Endothelial cell (in vitro differentiated cells): ENCODE results near the gene PTPRT. TPM values are rescaled to one million over a fixed set of nuclear protein-coding genes. Genes with fewer than 3 reads are reported as not detected.

Experiments used
- DNase-seq: peaks from one replicate; pipeline ENCODE4 v3.0.0; 2021; ENCODE audit warnings: low spot score
- H3K27ac Mint-ChIP-seq: one replicate; pipeline ENCODE4 v1.8.0; 2021; ENCODE audit warnings: mixed read lengths, inconsistent platforms; ENCODE audit not compliant: unreplicated experiment
- H3K27me3 Mint-ChIP-seq: one replicate; pipeline ENCODE4 v1.8.0; 2021; ENCODE audit warnings: mild to moderate bottlenecking, moderate library complexity, mixed read lengths, inconsistent platforms; ENCODE audit not compliant: unreplicated experiment
- H3K36me3 Mint-ChIP-seq: one replicate; pipeline ENCODE4 v1.8.0; 2021; ENCODE audit warnings: mild to moderate bottlenecking, low read depth, mixed read lengths, inconsistent platforms; ENCODE audit not compliant: unreplicated experiment
- H3K4me1 Mint-ChIP-seq: one replicate; pipeline ENCODE4 v1.8.0; 2021; ENCODE audit warnings: mild to moderate bottlenecking, mixed read lengths, inconsistent platforms; ENCODE audit not compliant: unreplicated experiment
- H3K4me3 Mint-ChIP-seq: one replicate; pipeline ENCODE4 v1.8.0; 2021; ENCODE audit warnings: mild to moderate bottlenecking, mixed read lengths, inconsistent platforms; ENCODE audit not compliant: unreplicated experiment
- H3K9me3 Mint-ChIP-seq: one replicate; pipeline ENCODE4 v1.8.0; 2021; ENCODE audit warnings: mixed read lengths, inconsistent platforms; ENCODE audit not compliant: unreplicated experiment
- total RNA-seq: library from RNA; stranded (reverse); fragmentation: NEBNext Ultra II Directional; extraction: Animal tissue kit (Norgen Biotek cat#: 25700); gene quantifications from one replicate; pipeline ENCODE4 v1.2.1, GENCODE V29; 2021; ENCODE audit not compliant: unreplicated experiment
- TF ChIP-seq, protein P1 (sequence below): fragments of 200-600 bp; sonication (generic); IDR thresholded peaks from one replicate; pipeline ENCODE4 v1.5.0; 2021; ENCODE audit warnings: antibody characterized with exemption; ENCODE audit not compliant: unreplicated experiment

The PTPRT gene
- total RNA-seq, 1 donor from 2014 or later = 0.10 TPM

DNA sequence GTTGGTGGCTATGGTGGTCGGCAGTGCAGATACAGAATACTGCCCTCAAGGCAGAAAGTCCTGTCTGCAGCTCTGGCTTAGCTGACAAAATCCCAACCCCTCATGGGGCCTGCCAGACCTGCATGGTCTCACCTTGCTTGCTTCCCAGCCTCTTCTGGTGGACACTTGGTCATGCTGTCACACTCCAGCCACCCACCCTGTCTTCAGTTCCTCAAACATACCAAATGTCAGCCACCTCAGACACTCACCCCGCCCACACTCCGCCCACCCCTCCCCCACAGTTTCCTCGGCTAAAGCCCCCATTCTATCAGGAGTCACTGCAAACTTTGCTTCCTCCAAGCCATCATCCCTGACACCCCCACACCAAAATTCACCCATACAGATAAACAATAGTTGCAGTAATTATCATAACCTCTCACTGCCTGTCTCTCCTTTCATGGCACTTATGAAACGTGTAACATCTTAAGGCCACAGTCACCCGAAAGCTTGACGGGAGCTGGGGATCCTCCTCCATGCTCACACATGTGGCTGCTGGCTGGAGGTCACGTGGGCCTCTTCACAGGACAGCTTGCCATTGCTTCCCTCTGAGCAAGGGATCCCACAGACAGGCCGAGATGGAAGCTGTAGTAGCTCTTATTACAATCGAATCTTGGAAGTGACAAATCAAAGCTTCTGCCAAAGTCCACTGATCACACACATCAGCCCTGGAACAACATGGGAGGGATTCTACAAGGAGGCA, 202.2 kb downstream of the PTPRT start:
- no peak overlapping the region for H3K27ac Mint-ChIP-seq
- H3K27me3 Mint-ChIP-seq = peaks cover 2% of the 10 kb centered on the region
- no peak overlapping the region for H3K4me3 Mint-ChIP-seq
- no peak for DNase-seq
- H3K9me3 Mint-ChIP-seq = peaks cover 55% of the 10 kb centered on the region
- TF ChIP-seq, protein P1, sequence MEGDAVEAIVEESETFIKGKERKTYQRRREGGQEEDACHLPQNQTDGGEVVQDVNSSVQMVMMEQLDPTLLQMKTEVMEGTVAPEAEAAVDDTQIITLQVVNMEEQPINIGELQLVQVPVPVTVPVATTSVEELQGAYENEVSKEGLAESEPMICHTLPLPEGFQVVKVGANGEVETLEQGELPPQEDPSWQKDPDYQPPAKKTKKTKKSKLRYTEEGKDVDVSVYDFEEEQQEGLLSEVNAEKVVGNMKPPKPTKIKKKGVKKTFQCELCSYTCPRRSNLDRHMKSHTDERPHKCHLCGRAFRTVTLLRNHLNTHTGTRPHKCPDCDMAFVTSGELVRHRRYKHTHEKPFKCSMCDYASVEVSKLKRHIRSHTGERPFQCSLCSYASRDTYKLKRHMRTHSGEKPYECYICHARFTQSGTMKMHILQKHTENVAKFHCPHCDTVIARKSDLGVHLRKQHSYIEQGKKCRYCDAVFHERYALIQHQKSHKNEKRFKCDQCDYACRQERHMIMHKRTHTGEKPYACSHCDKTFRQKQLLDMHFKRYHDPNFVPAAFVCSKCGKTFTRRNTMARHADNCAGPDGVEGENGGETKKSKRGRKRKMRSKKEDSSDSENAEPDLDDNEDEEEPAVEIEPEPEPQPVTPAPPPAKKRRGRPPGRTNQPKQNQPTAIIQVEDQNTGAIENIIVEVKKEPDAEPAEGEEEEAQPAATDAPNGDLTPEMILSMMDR = no peak
- H3K4me1 Mint-ChIP-seq = no peaks in the 10 kb centered on the region
- peaks cover 18% of the 10 kb centered on the region for H3K36me3 Mint-ChIP-seq

GRCh38 chr20:42986143-42986773, 203.4 kb downstream of the PTPRT start:
- peaks cover 55% of the 10 kb centered on the region for H3K9me3 Mint-ChIP-seq
- no peak for DNase-seq
- H3K36me3 Mint-ChIP-seq = peaks cover 18% of the 10 kb centered on the region
- peaks cover 2% of the 10 kb centered on the region for H3K27me3 Mint-ChIP-seq
- H3K27ac Mint-ChIP-seq = no peak overlapping the region
- TF ChIP-seq, protein P1 = no peak
- H3K4me3 Mint-ChIP-seq = no peak overlapping the region
- no peaks in the 10 kb centered on the region for H3K4me1 Mint-ChIP-seq

DNA sequence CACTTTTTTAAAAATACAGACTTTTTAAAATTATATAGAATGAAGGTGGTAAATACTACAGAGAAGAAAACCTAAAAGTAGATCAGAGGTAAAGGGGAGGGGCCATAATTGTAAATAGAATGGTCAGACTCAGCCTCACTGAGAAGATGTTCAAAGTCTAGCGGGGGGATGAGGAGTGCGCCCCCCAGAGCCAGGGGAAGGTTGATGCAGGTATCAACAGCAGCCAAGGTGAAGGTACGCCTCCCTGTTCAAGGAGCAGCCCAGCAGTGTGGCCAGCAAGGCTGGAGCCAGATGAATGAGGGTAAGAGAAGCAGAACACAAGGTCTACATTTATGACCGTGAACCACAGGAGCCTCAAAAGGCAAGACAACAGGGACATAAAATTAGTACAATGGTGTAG, 204.1 kb downstream of the PTPRT start:
- DNase-seq = no peak
- H3K4me1 Mint-ChIP-seq = no peaks in the 10 kb centered on the region
- TF ChIP-seq, protein P1 = no peak
- no peak overlapping the region for H3K4me3 Mint-ChIP-seq
- no peak overlapping the region for H3K27ac Mint-ChIP-seq
- peaks cover 52% of the 10 kb centered on the region for H3K9me3 Mint-ChIP-seq
- H3K27me3 Mint-ChIP-seq = peaks cover 2% of the 10 kb centered on the region
- peaks cover 18% of the 10 kb centered on the region for H3K36me3 Mint-ChIP-seq

GRCh38 chr20:42982218-42982617, 207.5 kb downstream of the PTPRT start:
- no peak overlapping the region for H3K27ac Mint-ChIP-seq
- DNase-seq = no peak
- no peak overlapping the region for H3K4me3 Mint-ChIP-seq
- H3K36me3 Mint-ChIP-seq = peaks cover 11% of the 10 kb centered on the region
- H3K27me3 Mint-ChIP-seq = peaks cover 2% of the 10 kb centered on the region
- H3K9me3 Mint-ChIP-seq = peaks cover 25% of the 10 kb centered on the region
- TF ChIP-seq, protein P1 = no peak
- H3K4me1 Mint-ChIP-seq = no peaks in the 10 kb centered on the region

DNA sequence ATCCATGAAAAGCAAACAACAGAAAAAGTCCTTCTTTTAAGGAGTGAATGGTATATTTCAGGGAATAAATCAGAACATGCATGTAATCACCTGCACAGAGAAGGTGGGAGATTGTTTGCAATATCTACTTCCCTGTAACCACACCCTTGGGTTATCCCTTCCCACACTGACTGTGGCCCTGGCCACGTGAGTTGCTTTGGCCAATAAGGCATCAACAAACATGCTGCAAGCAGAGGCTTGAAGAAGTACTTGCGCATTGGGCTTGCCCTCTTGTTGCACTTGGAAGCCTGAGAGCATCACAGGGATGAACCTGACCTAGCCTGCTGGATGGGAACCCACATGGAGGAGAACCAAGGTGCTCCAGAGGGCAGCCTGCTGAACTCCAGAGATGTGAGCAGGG, 208.5 kb downstream of the PTPRT start:
- Mint-ChIP-seq H3K9me3 (peaks cover 25% of the 10 kb centered on the region), H3K4me1 (no peaks in the 10 kb centered on the region), H3K27me3 (peaks cover under 1% of the 10 kb centered on the region), H3K4me3 (no peak overlapping the region), H3K27ac (no peak overlapping the region), H3K36me3 (peaks cover 11% of the 10 kb centered on the region)
- DNase-seq = no peak
- TF ChIP-seq, protein P1 = no peak
